Lung (tissue), 12 donors: ENCODE data around the gene PLXDC1. TPM values are rescaled to one million over a fixed set of nuclear protein-coding genes. Genes with fewer than 3 reads are reported as not detected.
"Not testable (repeated sequence)": the region's sequence is repeated elsewhere in the genome, so short reads cannot be mapped to it uniquely, and the experiment has no call there.

Source experiments
- ATAC-seq: fragments of 200-7000 bp; cut with Tn5 transposase; one replicate; pipeline ENCODE4 v1.9.1; 2020; ENCODE audit warnings: moderate number of reproducible peaks; ENCODE audit not compliant: insufficient read depth, low FRiP score
- DNase-seq, 3 donors: peaks; one replicate each; pipeline ENCODE4 v3.0.0-alpha.2; 2013 to 2017
- H3K27ac ChIP-seq, 2 donors: one replicate each; pipeline ENCODE4 v1.5.1; 2013; ENCODE audit warnings: mild to moderate bottlenecking in 2 of 2, moderate library complexity in 2 of 2, control low read depth in 1 of 2, inconsistent platforms in 1 of 2, low read depth in 1 of 2, low read length in 1 of 2
- H3K27me3 ChIP-seq, 3 donors: one replicate each; pipeline ENCODE4 v1.5.1; 2013; ENCODE audit warnings: low read length in 2 of 3; ENCODE audit not compliant: control insufficient read depth in 3 of 3, insufficient read depth in 3 of 3
- H3K36me3 ChIP-seq, 4 donors: one replicate each; pipeline ENCODE4 v1.5.1; 2013; ENCODE audit warnings: low read length in 4 of 4, mild to moderate bottlenecking in 1 of 4, moderate library complexity in 1 of 4; ENCODE audit not compliant: control insufficient read depth in 4 of 4, insufficient read depth in 4 of 4
- H3K4me1 ChIP-seq, 5 donors: one replicate each; pipeline ENCODE4 v1.5.1; 2013; ENCODE audit warnings: low read length in 5 of 5, mild to moderate bottlenecking in 2 of 5, moderate library complexity in 1 of 5; ENCODE audit not compliant: control insufficient read depth in 5 of 5, insufficient read depth in 5 of 5
- H3K4me3 ChIP-seq: one replicate; pipeline ENCODE4 v1.5.1; 2013; ENCODE audit warnings: mild to moderate bottlenecking, control low read depth, moderate library complexity
- H3K9ac ChIP-seq, 2 donors: one replicate each; pipeline ENCODE4 v1.5.1; 2013; ENCODE audit warnings: low read length in 2 of 2, control low read depth in 1 of 2; ENCODE audit not compliant: insufficient read depth in 1 of 2
- H3K9me3 ChIP-seq, 4 donors: one replicate each; pipeline ENCODE4 v1.5.1; 2013; ENCODE audit warnings: low read length in 3 of 4, mild to moderate bottlenecking in 1 of 4, moderate library complexity in 1 of 4; ENCODE audit not compliant: control insufficient read depth in 4 of 4, insufficient read depth in 3 of 4
- CTCF ChIP-seq: IDR thresholded peaks from 2 replicates; pipeline ENCODE4 v1.5.1; 2012; ENCODE audit warnings: mild to moderate bottlenecking; ENCODE audit errors: control extremely low read depth, extremely low read depth
- WGBS, 2 donors: extraction: QIAGEN DNeasy Blood & Tissue Kit; methylation state at CpG; one replicate each; pipeline ENCODE4 v1.1.7; 2013; 5-methylcytosine and 5-hydroxymethylcytosine counted together
- polyA plus RNA-seq, 2 donors: library from polyadenylated mRNA; stranded (reverse); fragments of 200-250 nt; gene quantifications; one replicate each; pipeline ENCODE4 v1.2.1, GENCODE V29; 2013
- total RNA-seq, 2 donors: library from RNA; depleted of rRNA in 1 of 2; stranded (reverse); fragments of >200 nt in 1 of 2; gene quantifications; one replicate each; pipeline ENCODE4 v1.2.1, GENCODE V29; 2014 to 2021
- donor health status: control.
- donor health status: control.
- donor health status: Bipolar disorder and iron deficiency.
- donor health status: healthy.
- donor health status: DM: yes; HTN: yes; CAD: no.

PLXDC1 gene
- total and polyA plus RNA-seq, 4 donors = 1.7 to 7.3 (median 5.4) TPM

DNA sequence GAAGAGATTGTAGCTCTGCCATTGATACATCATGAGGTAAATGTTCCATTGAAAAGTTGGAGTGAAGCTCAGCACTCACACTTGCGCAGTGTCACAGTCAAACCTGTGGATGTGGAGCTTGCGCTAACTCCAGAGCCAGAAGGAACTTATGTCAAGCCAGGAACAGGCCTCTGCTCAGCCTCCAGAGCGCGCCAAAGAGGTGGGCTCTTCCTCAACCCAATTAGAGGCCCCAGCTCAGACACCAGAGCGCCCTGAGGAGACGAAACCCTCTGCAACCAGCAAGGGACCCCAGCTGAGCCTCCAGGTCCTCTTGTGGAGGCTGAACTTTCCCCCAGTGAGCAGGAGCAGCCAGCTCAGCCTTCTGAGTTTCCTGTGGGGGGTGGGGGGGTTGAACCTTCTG lies 122.7 kb downstream of the PLXDC1 start:
- ATAC-seq = no peak
- H3K27me3 ChIP-seq = peaks cover 0 to 3% (median 0%) of the 10 kb centered on the region in 3 donors
- H3K9ac ChIP-seq = no peak overlapping the region
- peaks cover 0 to 3% (median 0%) of the 10 kb centered on the region in 4 donors for H3K9me3 ChIP-seq
- no peak for TF ChIP-seq CTCF
- H3K27ac ChIP-seq = no peak overlapping the region
- H3K4me3 ChIP-seq = no peak overlapping the region
- DNase-seq = no peak
- peaks cover 0 to 6% (median 3%) of the 10 kb centered on the region in 5 donors for H3K4me1 ChIP-seq
- H3K36me3 ChIP-seq = no peaks in the 10 kb centered on the region
- WGBS, 2 donors = 95 to 98% methylated on average over 6 of the region's 6 CpGs

DNA sequence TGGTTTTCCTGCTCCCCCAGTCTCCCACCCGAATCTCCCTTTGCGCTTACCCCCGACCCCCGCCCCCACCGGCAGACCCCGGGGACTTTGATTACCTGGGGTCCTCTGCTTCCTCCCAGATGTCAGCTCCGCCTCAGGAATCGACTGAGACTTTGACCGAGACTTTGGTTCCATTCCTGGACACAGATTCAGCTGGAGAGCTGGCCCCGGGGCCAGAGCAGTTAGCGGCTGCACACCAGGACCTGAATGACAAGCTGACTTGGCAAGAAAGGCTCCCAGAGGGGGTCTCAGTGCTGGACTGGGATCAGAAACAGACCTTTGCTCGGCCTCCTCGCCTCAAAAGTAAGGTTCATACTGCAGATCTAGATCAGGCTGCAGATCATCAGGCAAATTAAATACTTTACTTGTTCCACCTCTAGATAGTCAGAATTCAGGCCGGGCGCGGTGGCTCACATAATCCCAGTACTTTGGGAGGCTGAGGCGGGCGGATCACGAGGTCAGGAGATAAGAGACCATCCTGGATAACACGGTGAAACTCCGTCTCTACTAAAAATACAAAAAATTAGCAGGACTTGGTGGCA lies 123.9 kb downstream of the PLXDC1 start:
- Histone ChIP-seq H3K27ac (no peak overlapping the region), H3K9me3 (peaks cover 0 to 3% (median 0%) of the 10 kb centered on the region in 4 donors), H3K36me3 (no peaks in the 10 kb centered on the region), H3K4me1 (peaks cover 0 to 6% (median 3%) of the 10 kb centered on the region in 5 donors), H3K27me3 (peaks cover 0 to 3% (median 0%) of the 10 kb centered on the region in 3 donors), H3K4me3 (no peak overlapping the region), H3K9ac (no peak overlapping the region)
- WGBS, 2 donors = 34 to 40% methylated on average over 21 of the region's 21 CpGs
- TF ChIP-seq CTCF = no peak
- ATAC-seq (no peak), DNase-seq (peak; percentile 13 to 34 (median 24))

- Histone ChIP-seq H3K27me3 (peaks cover 0 to 3% (median 0%) of the 10 kb centered on the region in 3 donors), H3K36me3 (no peaks in the 10 kb centered on the region), H3K4me3 (peak overlapping the region; percentile 36), H3K9me3 (peaks cover 0 to 3% (median 0%) of the 10 kb centered on the region in 4 donors), H3K9ac (peak overlapping the region in 1 of 2 donors; percentile 4), H3K4me1 (peaks cover 0 to 6% (median 3%) of the 10 kb centered on the region in 5 donors), H3K27ac (no peak overlapping the region)
- 0% methylated on average over 23 to 26 of the region's 26 CpGs for WGBS, 2 donors
- TF ChIP-seq CTCF = no peak
- ATAC-seq (peak; percentile 27), DNase-seq (peak; percentile 15 to 71 (median 45))
Measured at GRCh38 chr17:39026980-39027451, 124.4 kb downstream of the PLXDC1 start.

GRCh38 chr17:39026346-39026745 lies 125.1 kb downstream of the PLXDC1 start:
- 88% methylated on average over 13 of the region's 13 CpGs for WGBS, 2 donors
- H3K9me3 ChIP-seq, DNase-seq, H3K9ac ChIP-seq, H3K27ac ChIP-seq, H3K4me1 ChIP-seq, H3K36me3 ChIP-seq, H3K27me3 ChIP-seq, H3K4me3 ChIP-seq, ATAC-seq: not testable (repeated sequence)
